ENCODE measurements around the gene ABCA1.
A peak's percentile ranks its signal among the peaks of the same experiment; 100 is the strongest.

ABCA1 gene

GRCh38 chr9:104788251-104788650 lies 139.7 kb downstream of the ABCA1 start:
- H3K9me3 ChIP-seq (ENCODE audit: control insufficient read depth, low read length), result no peaks in the 10 kb centered on the region
- H3K36me3 ChIP-seq (ENCODE audit: control insufficient read depth, insufficient read depth, low read length, severe bottlenecking), result peaks cover 100% of the 10 kb centered on the region
- no peak overlapping the region for H3K4me3 ChIP-seq (ENCODE audit: low read length)
- no peaks in the 10 kb centered on the region for H3K27me3 ChIP-seq (replicated peaks; ENCODE audit: control insufficient read depth, insufficient read depth, low read length)
- DNase-seq (ENCODE audit: low read depth), result no peak
- H3K4me1 ChIP-seq (ENCODE audit: control insufficient read depth, insufficient read depth, low read length), result peaks cover 24% of the 10 kb centered on the region
- no peak overlapping the region for H3K9ac ChIP-seq (ENCODE audit: low read length)

- Histone ChIP-seq H3K9ac (ENCODE audit: low read length) (peak overlapping the region; percentile 8), H3K27me3 (replicated peaks; ENCODE audit: control insufficient read depth, insufficient read depth, low read length) (no peaks in the 10 kb centered on the region), H3K4me3 (ENCODE audit: low read length) (no peak overlapping the region), H3K36me3 (ENCODE audit: control insufficient read depth, insufficient read depth, low read length, severe bottlenecking) (peaks cover 100% of the 10 kb centered on the region), H3K4me1 (ENCODE audit: control insufficient read depth, insufficient read depth, low read length) (peaks cover 30% of the 10 kb centered on the region), H3K9me3 (ENCODE audit: control insufficient read depth, low read length) (no peaks in the 10 kb centered on the region)
- no peak for DNase-seq (ENCODE audit: low read depth)
These were observed 140.5 kb downstream of the ABCA1 start for GRCh38 chr9:104787306-104788015.

DNA sequence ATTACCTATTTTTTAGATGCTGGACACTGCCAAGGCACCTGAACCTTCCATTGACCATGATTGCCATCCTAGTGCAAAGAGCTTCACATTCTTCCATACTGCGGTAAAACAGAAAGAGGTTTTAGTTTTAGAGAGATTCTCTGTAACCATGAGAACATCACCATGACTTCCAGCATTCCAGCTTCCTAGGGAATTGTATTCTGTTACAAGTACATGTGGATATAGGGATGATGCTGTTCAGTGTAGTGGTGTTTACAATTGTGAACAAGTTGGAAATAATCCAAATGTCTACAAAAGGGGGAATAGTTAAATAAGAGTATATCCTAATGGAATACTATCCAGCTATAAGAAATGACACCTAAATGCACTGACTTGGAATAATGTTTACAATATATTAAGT lies 141.7 kb downstream of the ABCA1 start:
- Histone ChIP-seq H3K9me3 (ENCODE audit: control insufficient read depth, low read length) (no peaks in the 10 kb centered on the region), H3K27me3 (replicated peaks; ENCODE audit: control insufficient read depth, insufficient read depth, low read length) (no peaks in the 10 kb centered on the region), H3K9ac (ENCODE audit: low read length) (no peak overlapping the region), H3K36me3 (ENCODE audit: control insufficient read depth, insufficient read depth, low read length, severe bottlenecking) (peaks cover 100% of the 10 kb centered on the region), H3K4me3 (ENCODE audit: low read length) (no peak overlapping the region), H3K4me1 (ENCODE audit: control insufficient read depth, insufficient read depth, low read length) (peaks cover 34% of the 10 kb centered on the region)
- no peak for DNase-seq (ENCODE audit: low read depth)

DNA sequence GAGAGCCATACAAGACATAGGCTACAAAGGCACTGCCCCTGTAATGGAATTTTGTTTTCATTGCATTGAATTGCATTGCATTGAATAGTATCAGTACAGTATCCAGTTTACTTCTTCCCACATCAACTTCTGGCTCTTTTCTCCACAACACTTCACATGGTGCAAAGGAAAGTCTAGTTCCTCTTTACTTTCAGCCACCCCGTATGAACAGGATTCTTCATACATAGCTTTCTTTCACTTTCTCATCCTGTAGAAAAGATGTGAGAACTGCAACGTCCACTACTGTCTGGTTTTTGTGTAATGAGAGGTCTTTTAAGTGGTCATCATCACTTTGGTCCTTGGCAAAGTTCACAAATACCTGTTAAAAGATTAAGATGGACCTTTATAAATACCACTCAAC lies 143.9 kb downstream of the ABCA1 start:
- Histone ChIP-seq H3K27me3 (replicated peaks; ENCODE audit: control insufficient read depth, insufficient read depth, low read length) (no peaks in the 10 kb centered on the region), H3K4me3 (ENCODE audit: low read length) (no peak overlapping the region), H3K36me3 (ENCODE audit: control insufficient read depth, insufficient read depth, low read length, severe bottlenecking) (peaks cover 90% of the 10 kb centered on the region), H3K9me3 (ENCODE audit: control insufficient read depth, low read length) (no peaks in the 10 kb centered on the region), H3K4me1 (ENCODE audit: control insufficient read depth, insufficient read depth, low read length) (peaks cover 51% of the 10 kb centered on the region), H3K9ac (ENCODE audit: low read length) (no peak overlapping the region)
- no peak for DNase-seq (ENCODE audit: low read depth)

DNA sequence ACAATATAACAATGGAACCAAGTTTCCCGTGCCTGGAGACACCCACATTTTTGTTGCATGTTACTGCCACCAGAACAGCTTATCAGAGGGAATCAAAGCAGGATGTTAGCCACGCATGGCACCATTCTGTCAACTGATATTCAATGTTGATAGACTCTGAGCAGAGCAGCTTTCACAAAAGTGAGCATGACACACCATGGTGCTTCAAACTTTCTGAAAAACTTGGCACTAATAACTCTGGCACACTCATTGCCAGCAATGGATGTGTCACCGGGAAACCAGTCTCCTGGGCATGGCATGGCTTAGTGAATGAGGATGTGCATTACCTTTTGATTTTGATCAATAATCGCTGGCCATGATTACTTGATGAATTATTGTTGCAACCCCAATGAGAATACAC lies 144.4 kb downstream of the ABCA1 start:
- peaks cover 51% of the 10 kb centered on the region for H3K4me1 ChIP-seq (ENCODE audit: control insufficient read depth, insufficient read depth, low read length)
- H3K4me3 ChIP-seq (ENCODE audit: low read length), result no peak overlapping the region
- DNase-seq (ENCODE audit: low read depth), result no peak
- H3K9ac ChIP-seq (ENCODE audit: low read length), result no peak overlapping the region
- H3K9me3 ChIP-seq (ENCODE audit: control insufficient read depth, low read length), result no peaks in the 10 kb centered on the region
- H3K27me3 ChIP-seq (replicated peaks; ENCODE audit: control insufficient read depth, insufficient read depth, low read length), result no peaks in the 10 kb centered on the region
- peaks cover 85% of the 10 kb centered on the region for H3K36me3 ChIP-seq (ENCODE audit: control insufficient read depth, insufficient read depth, low read length, severe bottlenecking)

DNA sequence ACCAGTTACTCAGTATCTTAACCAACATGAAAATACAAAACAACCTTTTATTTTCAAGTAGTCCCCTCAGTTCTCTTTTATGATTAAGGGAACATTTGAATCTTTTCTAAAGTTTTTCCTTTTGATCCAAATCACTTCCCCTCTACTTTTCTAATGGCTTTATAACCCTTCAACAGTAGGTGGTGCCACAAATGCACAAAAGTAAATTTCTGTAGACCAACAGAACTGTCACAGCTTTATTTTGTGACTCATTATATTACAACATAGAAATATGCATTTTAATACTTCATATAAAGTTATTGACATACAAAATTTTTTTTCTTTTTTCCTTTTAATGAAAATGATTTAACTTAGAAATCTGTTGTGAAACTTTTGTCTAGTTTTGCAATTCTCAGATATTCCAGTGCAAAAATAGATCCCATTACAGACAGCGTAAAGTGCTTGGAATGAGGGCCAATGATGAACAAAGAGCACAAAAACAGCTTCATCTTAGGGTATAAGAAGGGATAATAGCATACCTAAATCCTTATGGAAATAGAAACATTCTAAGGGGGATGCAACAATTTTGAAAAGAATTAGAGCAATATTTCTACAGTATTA lies 147.1 kb downstream of the ABCA1 start:
- Histone ChIP-seq H3K4me3 (ENCODE audit: low read length) (no peak overlapping the region), H3K4me1 (ENCODE audit: control insufficient read depth, insufficient read depth, low read length) (peaks cover 75% of the 10 kb centered on the region), H3K36me3 (ENCODE audit: control insufficient read depth, insufficient read depth, low read length, severe bottlenecking) (peaks cover 58% of the 10 kb centered on the region), H3K9me3 (ENCODE audit: control insufficient read depth, low read length) (no peaks in the 10 kb centered on the region), H3K27me3 (replicated peaks; ENCODE audit: control insufficient read depth, insufficient read depth, low read length) (no peaks in the 10 kb centered on the region), H3K9ac (ENCODE audit: low read length) (peak overlapping the region; percentile 63)
- DNase-seq (ENCODE audit: low read depth), result peak; percentile 78

- Histone ChIP-seq H3K9me3 (ENCODE audit: control insufficient read depth, low read length) (no peaks in the 10 kb centered on the region), H3K27me3 (replicated peaks; ENCODE audit: control insufficient read depth, insufficient read depth, low read length) (no peaks in the 10 kb centered on the region), H3K4me3 (ENCODE audit: low read length) (no peak overlapping the region), H3K36me3 (ENCODE audit: control insufficient read depth, insufficient read depth, low read length, severe bottlenecking) (peaks cover 49% of the 10 kb centered on the region), H3K4me1 (ENCODE audit: control insufficient read depth, insufficient read depth, low read length) (peaks cover 75% of the 10 kb centered on the region), H3K9ac (ENCODE audit: low read length) (peak overlapping the region; percentile 63)
- DNase-seq (ENCODE audit: low read depth), result no peak
These were observed 147.9 kb downstream of the ABCA1 start for GRCh38 chr9:104779946-104780535.

DNA sequence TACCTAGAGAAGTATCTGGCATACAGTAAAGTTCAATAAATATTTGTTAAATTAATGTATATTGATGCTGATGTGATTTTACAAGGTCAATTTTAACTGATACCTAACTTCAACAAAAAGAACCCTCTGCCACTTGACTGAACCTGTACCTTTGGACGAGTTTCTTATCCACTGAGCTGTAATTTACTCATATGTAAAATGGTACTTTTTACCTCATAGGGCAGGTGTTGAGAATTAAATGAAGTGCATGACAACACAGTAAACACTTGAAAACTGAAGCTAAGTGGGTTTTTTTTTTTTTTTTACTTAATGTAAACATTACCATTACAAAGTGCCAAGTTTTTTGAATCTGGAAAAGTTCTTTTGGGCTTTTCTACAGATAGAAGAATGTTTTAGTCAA lies 148.6 kb downstream of the ABCA1 start:
- no peaks in the 10 kb centered on the region for H3K9me3 ChIP-seq (ENCODE audit: control insufficient read depth, low read length)
- DNase-seq (ENCODE audit: low read depth), result no peak
- H3K27me3 ChIP-seq (replicated peaks; ENCODE audit: control insufficient read depth, insufficient read depth, low read length), result no peaks in the 10 kb centered on the region
- peaks cover 79% of the 10 kb centered on the region for H3K4me1 ChIP-seq (ENCODE audit: control insufficient read depth, insufficient read depth, low read length)
- H3K9ac ChIP-seq (ENCODE audit: low read length), result no peak overlapping the region
- peaks cover 42% of the 10 kb centered on the region for H3K36me3 ChIP-seq (ENCODE audit: control insufficient read depth, insufficient read depth, low read length, severe bottlenecking)
- no peak overlapping the region for H3K4me3 ChIP-seq (ENCODE audit: low read length)

DNA sequence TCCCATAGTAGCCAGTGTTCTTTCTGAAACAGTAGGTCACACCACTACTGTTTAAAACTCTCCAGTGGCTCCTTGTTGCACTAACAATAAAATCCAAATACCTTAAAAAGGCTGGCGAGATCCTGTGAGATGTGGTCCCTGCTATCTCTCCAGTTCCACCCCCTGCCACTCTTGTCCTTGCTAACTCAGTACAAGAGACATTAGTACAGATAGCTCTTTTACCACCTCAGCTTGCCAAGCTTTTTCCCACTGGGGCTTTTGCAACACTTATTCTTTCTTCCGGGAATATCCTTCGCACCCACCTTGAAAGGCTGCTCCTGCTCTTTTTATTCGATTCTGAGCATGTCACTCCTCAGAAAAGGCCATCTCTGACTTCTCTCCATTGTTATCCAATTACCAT lies 149.2 kb downstream of the ABCA1 start:
- H3K36me3 ChIP-seq (ENCODE audit: control insufficient read depth, insufficient read depth, low read length, severe bottlenecking), result peaks cover 37% of the 10 kb centered on the region
- H3K9ac ChIP-seq (ENCODE audit: low read length), result no peak overlapping the region
- H3K9me3 ChIP-seq (ENCODE audit: control insufficient read depth, low read length), result no peaks in the 10 kb centered on the region
- H3K4me1 ChIP-seq (ENCODE audit: control insufficient read depth, insufficient read depth, low read length), result peaks cover 84% of the 10 kb centered on the region
- H3K4me3 ChIP-seq (ENCODE audit: low read length), result no peak overlapping the region
- no peak for DNase-seq (ENCODE audit: low read depth)
- H3K27me3 ChIP-seq (replicated peaks; ENCODE audit: control insufficient read depth, insufficient read depth, low read length), result no peaks in the 10 kb centered on the region

- H3K36me3 ChIP-seq (ENCODE audit: control insufficient read depth, insufficient read depth, low read length, severe bottlenecking), result peaks cover 17% of the 10 kb centered on the region
- no peak overlapping the region for H3K9ac ChIP-seq (ENCODE audit: low read length)
- H3K4me3 ChIP-seq (ENCODE audit: low read length), result no peak overlapping the region
- H3K9me3 ChIP-seq (ENCODE audit: control insufficient read depth, low read length), result no peaks in the 10 kb centered on the region
- peaks cover 80% of the 10 kb centered on the region for H3K4me1 ChIP-seq (ENCODE audit: control insufficient read depth, insufficient read depth, low read length)
- DNase-seq (ENCODE audit: low read depth), result no peak
- H3K27me3 ChIP-seq (replicated peaks; ENCODE audit: control insufficient read depth, insufficient read depth, low read length), result no peaks in the 10 kb centered on the region
These were observed 151.2 kb downstream of the ABCA1 start for GRCh38 chr9:104776797-104777196.

DNA sequence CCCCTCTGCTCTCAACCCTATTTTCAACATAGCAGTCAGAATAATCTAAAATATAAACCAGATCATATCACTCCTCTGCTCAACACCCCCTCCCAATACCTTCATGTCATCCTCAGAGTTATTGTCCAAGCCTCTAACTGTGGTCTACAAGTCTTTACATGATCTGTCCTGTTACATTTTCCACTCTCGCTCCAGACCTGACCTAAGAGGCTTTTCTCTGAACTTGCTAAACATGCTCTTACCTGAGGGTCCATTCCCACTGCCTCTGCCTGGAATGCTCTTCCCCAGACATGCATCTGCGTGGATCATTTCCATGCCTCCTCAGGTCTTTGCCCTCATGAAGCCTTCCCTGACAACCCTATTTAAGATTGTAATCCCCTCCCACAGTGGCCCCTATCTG lies 152.0 kb downstream of the ABCA1 start:
- Histone ChIP-seq H3K9me3 (ENCODE audit: control insufficient read depth, low read length) (no peaks in the 10 kb centered on the region), H3K4me1 (ENCODE audit: control insufficient read depth, insufficient read depth, low read length) (peaks cover 72% of the 10 kb centered on the region), H3K9ac (ENCODE audit: low read length) (no peak overlapping the region), H3K27me3 (replicated peaks; ENCODE audit: control insufficient read depth, insufficient read depth, low read length) (no peaks in the 10 kb centered on the region), H3K36me3 (ENCODE audit: control insufficient read depth, insufficient read depth, low read length, severe bottlenecking) (peaks cover 11% of the 10 kb centered on the region), H3K4me3 (ENCODE audit: low read length) (no peak overlapping the region)
- no peak for DNase-seq (ENCODE audit: low read depth)
